GM19397 (cell line): Measurements from ENCODE around the gene SRI.
"Not testable (repeated sequence)": the region's sequence is repeated elsewhere in the genome, so short reads cannot be mapped to it uniquely, and the experiment has no call there.

Source experiments
- ATAC-seq: cut with Tn5 transposase; IDR thresholded peaks from one replicate; pipeline ENCODE4 v1.9.1; 2021; ENCODE audit warnings: mild to moderate bottlenecking, moderate library complexity; ENCODE audit not compliant: unreplicated experiment

The SRI gene

DNA sequence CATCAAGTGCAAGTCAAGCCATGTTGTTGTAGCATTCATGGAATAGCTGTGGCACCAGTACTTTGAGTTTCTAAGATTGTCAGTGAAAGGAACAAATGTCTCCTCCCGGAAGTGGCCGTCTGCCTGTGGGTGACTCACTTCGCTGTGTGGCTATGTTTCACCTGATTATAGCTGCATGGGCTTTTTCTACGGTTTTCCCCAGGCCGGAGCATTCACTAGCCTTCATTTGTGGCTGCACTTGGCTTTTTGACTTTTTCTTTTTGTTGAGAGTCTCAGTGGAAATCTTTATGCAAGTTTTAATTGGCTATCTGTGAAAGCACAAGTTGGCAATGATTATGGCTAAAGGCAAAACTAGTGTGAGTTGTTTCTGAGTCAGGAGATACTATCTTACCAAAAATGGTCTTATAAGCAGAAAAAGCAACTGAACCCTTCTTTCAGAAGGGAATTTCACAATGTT, 35.0 kb downstream of the SRI start:
- ATAC-seq: no peak

DNA sequence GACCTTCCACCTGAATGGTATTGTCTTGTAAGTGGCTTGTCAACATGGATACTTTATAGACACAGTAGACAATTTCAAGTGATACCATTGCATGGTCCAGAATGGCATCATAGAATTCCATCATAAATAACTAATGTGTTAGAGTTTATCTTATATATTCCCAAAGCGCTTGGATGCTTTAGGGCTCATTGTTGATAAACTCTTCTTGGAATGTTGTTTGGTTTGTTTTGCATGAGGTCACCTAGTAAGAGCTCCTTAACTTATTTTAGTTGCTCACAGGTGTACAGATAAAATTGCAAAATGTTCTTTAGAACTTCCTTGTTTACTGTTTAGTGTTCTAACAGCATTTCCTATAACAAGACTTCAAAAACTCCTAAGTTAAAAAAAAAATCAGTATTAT, 36.8 kb downstream of the SRI start:
- no peak for ATAC-seq

DNA sequence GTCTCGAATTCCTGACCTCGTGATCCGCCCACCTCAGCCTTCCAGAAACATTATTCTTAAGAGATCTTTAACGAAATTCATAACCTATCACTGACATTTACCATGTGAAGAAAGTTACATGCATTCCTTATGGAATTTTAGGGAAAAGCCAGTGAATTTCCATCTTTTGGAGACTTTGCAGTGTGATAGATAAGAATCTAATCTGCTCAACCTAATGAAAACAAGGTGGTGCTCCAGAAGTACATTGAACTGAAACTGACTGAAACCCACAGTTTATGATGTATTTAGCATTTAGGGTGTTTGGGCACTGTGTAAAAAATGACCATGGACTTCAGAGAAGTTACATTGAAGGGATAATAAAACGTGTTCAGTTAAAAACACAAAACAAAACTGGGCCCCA, 43.6 kb downstream of the SRI start:
- ATAC-seq: no peak

DNA sequence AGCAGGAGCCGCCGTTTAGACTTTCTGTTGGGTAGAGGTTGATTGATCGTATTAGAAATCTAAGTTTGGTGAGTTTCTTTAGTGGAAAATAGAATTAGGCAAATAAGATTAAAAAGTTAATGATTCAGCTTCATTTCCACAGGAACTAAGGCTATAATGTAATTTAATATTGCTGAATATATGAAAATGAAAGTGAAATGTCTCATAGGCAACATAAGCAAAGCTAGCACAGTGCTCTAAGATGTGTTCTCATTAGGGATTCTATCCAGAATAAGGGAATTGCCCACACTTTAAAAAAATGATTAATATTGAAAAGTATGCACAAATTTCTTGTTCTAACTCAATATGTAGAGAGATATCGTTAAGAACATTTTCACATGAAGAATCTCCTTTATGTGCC, 47.0 kb downstream of the SRI start:
- no peak for ATAC-seq

DNA sequence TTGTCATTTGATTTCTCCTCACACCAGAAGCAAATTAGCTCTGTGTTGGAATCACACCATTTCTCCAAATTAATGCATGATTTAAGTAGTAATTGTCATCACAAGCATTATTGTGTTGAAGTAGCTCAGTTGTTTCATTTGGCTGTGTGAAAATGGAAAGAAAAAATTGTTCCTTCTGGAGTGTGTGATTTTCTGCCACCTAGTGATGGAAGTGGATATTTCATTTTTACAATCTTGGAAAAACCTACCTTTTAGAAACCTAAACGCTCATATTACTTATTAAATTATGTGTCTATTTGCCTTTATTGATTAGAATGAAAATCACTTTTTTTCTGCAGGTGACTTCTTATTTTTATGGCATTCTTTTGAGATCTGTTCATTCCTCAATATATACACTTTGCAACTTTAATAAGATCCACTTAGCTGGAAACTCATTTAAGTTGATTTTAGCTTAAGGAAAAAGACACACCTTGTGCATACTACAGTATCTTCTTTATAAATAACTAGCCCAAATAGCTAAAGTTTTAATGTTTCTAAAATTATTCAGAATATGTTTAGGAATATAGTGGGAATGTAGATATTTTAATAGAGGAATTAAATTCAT, 50.0 kb downstream of the SRI start:
- no peak for ATAC-seq

DNA sequence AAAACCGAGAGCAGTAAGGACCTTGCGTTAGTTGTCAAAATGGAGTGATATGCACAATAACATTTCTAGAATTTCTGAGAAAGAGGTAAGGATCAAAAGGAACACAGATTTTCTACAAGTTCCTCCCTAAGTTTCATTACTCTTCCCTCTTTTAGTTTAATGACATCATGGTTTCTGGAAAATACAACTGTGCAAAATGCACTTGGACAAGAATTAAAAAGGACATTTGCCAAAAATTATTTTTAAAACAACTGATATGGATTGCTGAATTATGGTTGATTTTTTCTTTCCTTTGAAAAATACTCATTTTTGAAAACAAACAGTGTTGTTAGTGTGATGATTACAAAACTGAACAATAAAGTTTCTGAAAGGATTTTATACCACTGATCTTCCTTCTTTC, 52.1 kb downstream of the SRI start:
- no peak for ATAC-seq

DNA sequence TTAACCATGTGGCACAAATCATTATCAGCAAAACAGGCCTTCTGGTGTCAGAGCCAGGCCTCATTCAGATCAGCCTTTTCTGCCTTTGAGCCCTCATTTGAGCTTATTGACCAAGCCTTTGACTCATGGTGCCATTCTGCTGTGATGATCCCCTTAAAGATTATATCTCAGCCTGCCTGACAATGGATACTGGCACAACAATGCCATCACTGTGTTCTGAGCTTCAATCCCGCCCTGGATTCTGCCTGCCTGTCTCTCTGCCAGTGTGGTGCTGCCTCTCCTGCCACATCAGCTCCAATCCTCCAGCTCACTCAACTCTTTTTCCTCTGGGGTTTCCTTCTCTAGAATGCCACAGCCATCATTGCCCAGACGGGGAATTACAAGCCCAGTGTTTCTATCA, 52.6 kb downstream of the SRI start:
- ATAC-seq: no peak

DNA sequence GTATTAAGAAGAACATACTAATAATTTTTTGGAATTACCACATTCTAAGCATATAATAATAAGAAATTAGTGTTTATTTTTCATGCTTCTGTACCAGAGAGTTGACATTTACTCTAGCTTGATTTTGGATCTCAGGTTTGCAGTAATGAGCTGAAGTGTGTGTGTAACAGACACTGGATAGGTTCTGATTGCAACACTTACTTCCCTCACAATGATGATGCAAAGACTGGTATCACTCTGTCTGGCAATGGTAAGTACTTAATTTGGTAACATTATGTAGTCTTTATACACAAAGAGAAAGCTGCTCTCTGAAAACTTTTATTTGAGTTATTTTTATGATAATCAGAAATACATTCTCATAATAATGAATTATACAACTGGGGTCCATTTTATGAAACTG, 54.1 kb downstream of the SRI start:
- ATAC-seq: no peak

DNA sequence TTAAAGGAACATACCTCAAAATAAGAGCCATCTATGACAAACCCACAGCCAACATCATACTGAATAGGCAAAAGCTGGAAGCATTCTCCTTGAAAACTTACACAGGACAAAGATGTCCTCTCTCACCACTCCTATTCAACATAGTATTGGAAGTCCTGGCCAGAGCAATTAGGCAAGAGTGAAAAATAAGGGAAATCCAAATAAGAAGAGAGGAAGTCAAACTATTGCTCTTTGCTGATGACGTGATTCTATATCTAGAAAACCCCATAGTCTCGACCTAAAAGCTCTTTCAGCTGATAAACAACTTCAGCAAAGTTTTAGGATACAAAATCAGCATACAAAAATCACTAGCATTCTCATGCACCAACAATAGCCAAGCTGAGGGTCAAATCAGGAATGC, 60.1 kb downstream of the SRI start:
- ATAC-seq: not testable (repeated sequence)

DNA sequence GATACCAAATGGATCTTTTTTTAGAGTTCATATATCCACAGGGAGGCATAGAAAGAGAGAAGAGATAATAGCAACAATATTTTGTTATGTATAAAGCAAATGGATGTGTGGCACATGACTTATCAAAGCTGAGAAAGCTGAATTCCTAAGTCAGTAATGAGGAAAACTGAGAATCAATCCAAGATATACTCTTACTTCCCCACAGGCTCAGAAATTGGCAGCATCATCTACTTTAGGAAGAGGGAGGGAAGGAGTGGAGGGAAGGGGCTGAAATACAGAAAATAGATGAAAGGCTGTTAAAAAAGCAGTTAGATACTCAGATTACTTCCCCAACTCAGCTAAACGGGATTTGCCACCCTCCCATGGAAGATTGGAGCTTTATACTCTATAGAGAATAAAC, 63.5 kb downstream of the SRI start:
- ATAC-seq: no peak

DNA sequence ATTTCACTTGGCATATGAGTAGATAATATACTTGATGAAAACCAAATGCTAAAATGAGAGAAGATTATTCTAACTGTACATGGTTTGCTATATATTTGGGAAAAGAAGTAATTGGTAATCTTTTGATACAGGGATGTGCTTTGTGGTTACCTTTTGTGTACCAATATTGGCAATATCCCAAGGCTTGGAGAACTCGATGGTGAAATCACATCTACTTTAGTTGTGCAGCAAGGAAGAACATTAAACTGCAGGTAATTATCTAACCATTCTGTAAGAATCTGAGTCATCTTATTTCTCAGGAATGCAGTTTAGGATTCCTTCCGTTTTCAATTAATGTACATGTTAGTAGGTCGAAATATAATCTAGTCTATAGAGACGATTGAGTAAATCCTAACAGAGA, 64.1 kb downstream of the SRI start:
- no peak for ATAC-seq
